Trophoblast cell (in vitro differentiated cells and primary cell): ENCODE results near the gene PLEKHG5.

Experiments
- DNase-seq, 2 donors: peaks; one replicate each; pipeline ENCODE4 v3.0.0-alpha.2; 2016
- H2AFZ ChIP-seq: 2 replicates; pipeline ENCODE4 v1.6.1; 2013; ENCODE audit warnings: low read length, moderate library complexity, mild to moderate bottlenecking; ENCODE audit not compliant: insufficient read depth, poor library complexity
- H2AK5ac ChIP-seq: 2 replicates; pipeline ENCODE4 v1.6.1; 2013; ENCODE audit warnings: mild to moderate bottlenecking, low read length
- H2BK120ac ChIP-seq: 2 replicates; pipeline ENCODE4 v1.6.1; 2013; ENCODE audit warnings: low read length, mild to moderate bottlenecking, moderate library complexity; ENCODE audit not compliant: insufficient read depth, poor library complexity
- H2BK12ac ChIP-seq: 2 replicates; pipeline ENCODE4 v1.6.1; 2013; ENCODE audit warnings: mild to moderate bottlenecking, low read length, moderate library complexity
- H2BK5ac ChIP-seq: 2 replicates; pipeline ENCODE4 v1.6.1; 2013; ENCODE audit warnings: low read length, low read depth, moderate library complexity, mild to moderate bottlenecking; ENCODE audit not compliant: poor library complexity
- H3K14ac ChIP-seq: 2 replicates; pipeline ENCODE4 v1.6.1; 2013; ENCODE audit warnings: mild to moderate bottlenecking, low read length
- H3K18ac ChIP-seq: 2 replicates; pipeline ENCODE4 v1.6.1; 2013; ENCODE audit warnings: mild to moderate bottlenecking, low read length
- H3K23ac ChIP-seq: 2 replicates; pipeline ENCODE4 v1.6.1; 2013; ENCODE audit warnings: low read length
- H3K27ac ChIP-seq: 2 replicates; pipeline ENCODE4 v1.5.1; 2013; ENCODE audit warnings: low read depth, mild to moderate bottlenecking, inconsistent platforms, low read length, moderate library complexity
- H3K27me3 ChIP-seq: 2 replicates; pipeline ENCODE4 v1.6.1; 2013; ENCODE audit warnings: inconsistent platforms, mild to moderate bottlenecking, low read length, moderate library complexity; ENCODE audit not compliant: insufficient read depth
- H3K36me3 ChIP-seq, 2 experiments: 1 replicate in 1 of 2; 2 replicates in 1 of 2; pipeline ENCODE4 v1.6.1; 2013; ENCODE audit warnings: low read length in 2 of 2, mild to moderate bottlenecking in 2 of 2, moderate library complexity in 1 of 2; ENCODE audit not compliant: insufficient read depth in 2 of 2, control insufficient read depth in 1 of 2
- H3K4ac ChIP-seq: 2 replicates; pipeline ENCODE4 v1.6.1; 2013; ENCODE audit warnings: low read depth, mild to moderate bottlenecking, low read length, moderate library complexity
- H3K4me1 ChIP-seq, 2 experiments: 1 replicate in 1 of 2; 2 replicates in 1 of 2; pipeline ENCODE4 v1.6.1; 2013; ENCODE audit warnings: low read length in 2 of 2, mild to moderate bottlenecking in 2 of 2, moderate library complexity in 1 of 2; ENCODE audit not compliant: insufficient read depth in 2 of 2, control insufficient read depth in 1 of 2
- H3K4me2 ChIP-seq: 2 replicates; pipeline ENCODE4 v1.6.1; 2013; ENCODE audit warnings: inconsistent platforms, mild to moderate bottlenecking, low read length, moderate library complexity
- H3K4me3 ChIP-seq: 2 replicates; pipeline ENCODE4 v1.5.1; 2013; ENCODE audit warnings: mild to moderate bottlenecking, low read depth, low read length, inconsistent platforms
- H3K79me1 ChIP-seq: one replicate; pipeline ENCODE4 v1.6.1; 2013; ENCODE audit warnings: low read length
- H3K79me2 ChIP-seq: 2 replicates; pipeline ENCODE4 v1.6.1; 2013; ENCODE audit warnings: low read length, mild to moderate bottlenecking; ENCODE audit not compliant: control insufficient read depth, insufficient read depth, poor library complexity
- H3K9ac ChIP-seq: 2 replicates; pipeline ENCODE4 v1.6.1; 2013; ENCODE audit warnings: mild to moderate bottlenecking, low read length
- H3K9me3 ChIP-seq: 2 replicates; pipeline ENCODE4 v1.6.1; 2013; ENCODE audit warnings: low read depth, mild to moderate bottlenecking, control low read depth, inconsistent platforms, low read length; ENCODE audit not compliant: insufficient read depth
- H4K12ac ChIP-seq: 2 replicates; pipeline ENCODE4 v1.6.1; 2013; ENCODE audit warnings: low read depth, mild to moderate bottlenecking, low read length, moderate library complexity
- H4K8ac ChIP-seq: 2 replicates; pipeline ENCODE4 v1.6.1; 2013; ENCODE audit warnings: low read depth, mild to moderate bottlenecking, low read length, moderate library complexity
- H4K91ac ChIP-seq: one replicate; pipeline ENCODE4 v1.6.1; 2013; ENCODE audit warnings: low read depth, mild to moderate bottlenecking, low read length, moderate library complexity
- WGBS: extraction: QIAGEN DNeasy Blood & Tissue Kit; methylation state at CpG from one replicate; pipeline ENCODE4 v1.1.7; 2013; ENCODE audit warnings: missing lambda C conversion rate; ENCODE audit not compliant: insufficient read length, insufficient coverage; ENCODE audit errors: extremely low coverage; 5-methylcytosine and 5-hydroxymethylcytosine counted together

The PLEKHG5 gene

DNA sequence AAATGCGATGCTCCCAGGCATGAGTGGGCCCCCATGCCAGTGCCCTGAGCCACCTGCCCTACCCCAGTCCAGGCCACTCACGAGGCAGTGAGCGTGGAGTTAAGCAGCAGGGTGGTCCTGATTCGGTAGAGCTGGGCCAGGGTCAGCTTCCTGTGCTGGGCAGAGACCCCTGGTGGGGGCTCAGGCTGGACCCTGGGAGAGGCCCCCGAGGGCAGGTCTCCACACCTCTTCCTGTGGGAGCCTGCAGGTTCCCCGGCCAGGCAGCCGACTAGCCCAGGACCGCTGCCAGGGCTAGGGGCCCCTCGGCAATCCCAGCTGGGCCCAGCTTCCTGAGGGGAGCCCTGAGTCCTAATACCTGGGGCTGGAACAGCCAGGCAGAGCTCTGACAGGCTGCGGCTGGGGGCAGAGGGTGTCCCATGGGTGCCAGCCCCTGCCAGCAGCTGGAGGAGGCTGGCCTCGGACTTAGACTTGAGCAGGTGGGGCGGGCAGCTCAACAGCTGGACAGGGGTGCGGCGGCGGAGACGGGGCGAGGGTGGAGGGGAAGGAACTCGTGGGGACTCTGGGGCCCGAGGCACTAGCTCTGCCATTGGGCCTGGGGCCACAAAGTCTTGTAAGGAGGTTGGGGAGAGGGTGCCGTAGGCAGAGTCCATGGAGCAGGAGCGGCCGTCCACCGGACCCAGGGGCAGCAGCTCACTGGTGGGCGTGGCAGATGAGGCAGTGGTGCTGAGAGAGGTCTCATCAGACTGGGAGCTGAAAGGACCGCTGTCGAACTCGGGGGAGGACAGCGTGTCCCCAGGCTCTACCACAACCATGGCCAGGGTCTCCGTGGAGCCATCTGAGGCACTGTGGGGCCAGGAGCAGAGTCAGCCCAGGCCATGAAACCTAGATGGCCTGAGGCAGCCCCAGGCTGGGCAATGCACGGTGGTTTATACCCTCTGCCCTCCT, 23.5 kb downstream of the PLEKHG5 start:
- Histone ChIP-seq H3K4me2 (no peak overlapping the region), H3K9ac (no peak overlapping the region), H4K12ac (no peak overlapping the region), H3K4me1 (no peaks in the 10 kb centered on the region), H2AK5ac (no peak overlapping the region), H3K23ac (no peak overlapping the region), H3K27ac (no peak overlapping the region), H3K9me3 (peaks cover 4% of the 10 kb centered on the region), H2BK12ac (no peak overlapping the region), H3K4me3 (no peak overlapping the region), H3K36me3 (peaks cover 77 to 87% of the 10 kb centered on the region in 2 experiments), H3K18ac (no peak overlapping the region), H3K14ac (no peak overlapping the region), H2AFZ (no peak overlapping the region), H3K4ac (no peak overlapping the region), H4K8ac (no peak overlapping the region), H2BK120ac (no peak overlapping the region), H2BK5ac (no peak overlapping the region), H3K27me3 (no peaks in the 10 kb centered on the region), H3K79me1 (no peaks in the 10 kb centered on the region), H4K91ac (no peak overlapping the region), H3K79me2 (no peaks in the 10 kb centered on the region)
- no CpG with 5 or more reads among the region's 30 CpGs for WGBS
- no peak for DNase-seq

DNA sequence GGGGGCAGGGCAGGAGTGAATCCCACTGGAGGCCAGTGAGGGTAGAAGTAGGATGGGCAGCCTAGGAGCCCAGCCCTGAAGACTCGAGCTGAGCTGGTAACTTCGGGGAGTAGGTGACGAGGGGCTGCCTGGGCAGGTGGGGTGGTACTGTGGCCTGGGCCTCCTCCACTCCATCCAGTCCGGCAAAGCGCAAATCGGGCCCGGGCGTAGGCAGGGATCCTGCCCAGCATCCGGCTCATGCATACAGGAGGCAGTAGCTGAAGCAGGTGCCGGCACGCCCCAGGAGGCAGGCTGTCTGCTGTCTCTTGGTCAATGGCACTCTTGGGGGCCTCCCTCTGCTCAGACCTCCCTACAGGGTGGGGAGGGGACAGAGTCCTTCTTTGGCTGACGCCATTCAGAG, 24.2 kb downstream of the PLEKHG5 start:
- H3K9ac ChIP-seq = no peak overlapping the region
- peaks cover 4% of the 10 kb centered on the region for H3K9me3 ChIP-seq
- no peak overlapping the region for H2BK5ac ChIP-seq
- no peaks in the 10 kb centered on the region for H3K79me1 ChIP-seq
- H2AFZ ChIP-seq = no peak overlapping the region
- H3K4me2 ChIP-seq = no peak overlapping the region
- no peak overlapping the region for H3K27ac ChIP-seq
- no peak for DNase-seq
- H2AK5ac ChIP-seq = no peak overlapping the region
- no peak overlapping the region for H3K23ac ChIP-seq
- WGBS = no CpG with 5 or more reads among the region's 12 CpGs
- H3K79me2 ChIP-seq = no peaks in the 10 kb centered on the region
- peaks cover 77 to 87% of the 10 kb centered on the region in 2 experiments for H3K36me3 ChIP-seq
- H3K4me3 ChIP-seq = no peak overlapping the region
- no peak overlapping the region for H4K12ac ChIP-seq
- H3K4ac ChIP-seq = no peak overlapping the region
- no peak overlapping the region for H3K18ac ChIP-seq
- no peaks in the 10 kb centered on the region for H3K27me3 ChIP-seq
- no peak overlapping the region for H2BK12ac ChIP-seq
- H4K8ac ChIP-seq = no peak overlapping the region
- no peak overlapping the region for H4K91ac ChIP-seq
- no peak overlapping the region for H3K14ac ChIP-seq
- H2BK120ac ChIP-seq = no peak overlapping the region
- no peaks in the 10 kb centered on the region for H3K4me1 ChIP-seq

DNA sequence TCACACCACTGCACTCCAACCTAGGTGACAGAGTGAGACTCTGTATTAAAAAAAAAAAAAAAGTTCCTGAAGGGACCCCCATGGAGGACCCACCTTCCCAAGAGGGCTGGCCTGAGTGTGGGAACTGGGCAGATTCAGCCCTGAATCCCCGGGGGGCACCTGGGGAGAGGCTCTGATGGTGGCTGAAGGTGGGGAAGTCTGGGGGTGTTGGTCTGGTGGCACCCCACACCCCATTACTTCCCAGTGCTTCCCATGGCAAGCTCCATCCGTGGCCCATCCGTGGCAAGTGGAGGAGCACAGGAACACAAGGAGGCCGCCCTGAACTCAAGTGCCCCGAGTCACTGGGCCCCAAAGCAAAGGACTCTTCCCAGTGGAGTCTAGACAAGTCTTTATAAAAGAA, 24.7 kb downstream of the PLEKHG5 start:
- WGBS = no CpG with 5 or more reads among the region's 5 CpGs
- no peak overlapping the region for H3K4me3 ChIP-seq
- no peak overlapping the region for H3K23ac ChIP-seq
- DNase-seq = no peak
- no peak overlapping the region for H2BK12ac ChIP-seq
- H3K79me2 ChIP-seq = no peaks in the 10 kb centered on the region
- H3K27ac ChIP-seq = no peak overlapping the region
- H3K27me3 ChIP-seq = no peaks in the 10 kb centered on the region
- no peak overlapping the region for H3K4ac ChIP-seq
- H2BK120ac ChIP-seq = no peak overlapping the region
- no peak overlapping the region for H3K18ac ChIP-seq
- peaks cover 77 to 87% of the 10 kb centered on the region in 2 experiments for H3K36me3 ChIP-seq
- no peak overlapping the region for H3K4me2 ChIP-seq
- no peak overlapping the region for H2AFZ ChIP-seq
- no peak overlapping the region for H2AK5ac ChIP-seq
- no peaks in the 10 kb centered on the region for H3K4me1 ChIP-seq
- no peak overlapping the region for H4K8ac ChIP-seq
- H3K79me1 ChIP-seq = no peaks in the 10 kb centered on the region
- H2BK5ac ChIP-seq = no peak overlapping the region
- no peak overlapping the region for H4K91ac ChIP-seq
- H3K9me3 ChIP-seq = peaks cover 4% of the 10 kb centered on the region
- no peak overlapping the region for H3K9ac ChIP-seq
- no peak overlapping the region for H4K12ac ChIP-seq
- H3K14ac ChIP-seq = no peak overlapping the region

DNA sequence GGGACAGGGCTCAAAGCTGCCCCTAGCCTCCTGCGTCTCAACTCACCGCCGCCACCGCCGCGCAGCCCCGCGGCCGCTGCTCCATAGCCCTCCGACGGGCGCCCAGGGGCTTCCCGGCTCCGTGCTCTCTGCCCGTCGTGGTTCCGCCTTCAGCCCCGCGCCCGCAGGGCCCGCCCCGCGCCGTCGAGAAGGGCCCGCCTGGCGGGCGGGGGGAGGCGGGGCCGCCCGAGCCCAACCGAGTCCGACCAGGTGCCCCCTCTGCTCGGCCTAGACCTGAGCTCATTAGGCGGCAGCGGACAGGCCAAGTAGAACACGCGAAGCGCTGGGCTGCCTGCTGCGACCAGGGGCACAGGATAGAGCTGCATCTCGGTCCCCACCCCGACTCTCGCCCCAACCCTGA, 25.4 kb downstream of the PLEKHG5 start, which contains the start of gene TNFRSF25:
Gene TNFRSF25, minus strand, starts transcription at position 151 of the 400 bp plus-strand sequence. Its CDS starts 66 bp downstream, at position 85.
- no peak within 1 kb of the TSS for H2AK5ac ChIP-seq
- H2AFZ ChIP-seq = no peak within 1 kb of the TSS
- no peak within 1 kb of the TSS for H3K4ac ChIP-seq
- no peak within 1 kb of the TSS for H3K9ac ChIP-seq
- no peak within 1 kb of the TSS for H4K91ac ChIP-seq
- H3K79me1 ChIP-seq = no peaks in the 10 kb centered on the region
- H4K12ac ChIP-seq = no peak within 1 kb of the TSS
- no peak within 1 kb of the TSS for H3K14ac ChIP-seq
- H3K4me2 ChIP-seq = no peak within 1 kb of the TSS
- H3K9me3 ChIP-seq = peaks cover 2% of the 10 kb centered on the region
- H3K4me1 ChIP-seq = no peaks in the 10 kb centered on the region
- no peak within 1 kb of the TSS for H3K27ac ChIP-seq
- H3K4me3 ChIP-seq = no peak within 1 kb of the TSS
- H3K79me2 ChIP-seq = no peaks in the 10 kb centered on the region
- no peak within 1 kb of the TSS for H2BK120ac ChIP-seq
- no CpG with 5 or more reads among the region's 43 CpGs for WGBS
- no peaks in the 10 kb centered on the region for H3K27me3 ChIP-seq
- H3K23ac ChIP-seq = no peak within 1 kb of the TSS
- no peak within 1 kb of the TSS for H3K18ac ChIP-seq
- H3K36me3 ChIP-seq = peaks cover 77 to 87% of the 10 kb centered on the region in 2 experiments
- DNase-seq = no peak
- H4K8ac ChIP-seq = no peak within 1 kb of the TSS
- H2BK12ac ChIP-seq = no peak within 1 kb of the TSS
- no peak within 1 kb of the TSS for H2BK5ac ChIP-seq
